GM21528 (cell line): ENCODE data around the gene LIPM.

ENCODE experiments used
- ATAC-seq: cut with Tn5 transposase; IDR thresholded peaks from one replicate; pipeline ENCODE4 v1.9.1; 2021; ENCODE audit warnings: mild to moderate bottlenecking, moderate library complexity; ENCODE audit not compliant: unreplicated experiment, low FRiP score

The LIPM gene

GRCh38 chr10:88802523-88803285 lies at the start of gene LIPM:
Gene LIPM (plus strand): TSS chr10:88802730. CDS start chr10:88802897, 167 bp downstream.
- ATAC-seq, result no peak

- ATAC-seq, result no peak
These were observed 48.2 kb upstream of the LIPM start for GRCh38 chr10:88754287-88754686.

- ATAC-seq, result no peak
These were observed 46.8 kb upstream of the LIPM start for GRCh38 chr10:88755753-88756152.

GRCh38 chr10:88756660-88757059 lies 45.9 kb upstream of the LIPM start:
- no peak for ATAC-seq

GRCh38 chr10:88759366-88760101 lies 43.0 kb upstream of the LIPM start, which contains the start of gene LIPN:
Gene LIPN (plus strand): TSS chr10:88760020. CDS start chr10:88761406, 1,386 bp downstream.
- ATAC-seq, result no peak

- no peak for ATAC-seq
These were observed 39.6 kb upstream of the LIPM start for GRCh38 chr10:88762906-88763305.

- ATAC-seq, result no peak
These were observed 39.1 kb upstream of the LIPM start for GRCh38 chr10:88763441-88763840.

GRCh38 chr10:88764110-88764509 lies 38.4 kb upstream of the LIPM start:
- ATAC-seq, result no peak

GRCh38 chr10:88765816-88766215 lies 36.7 kb upstream of the LIPM start:
- no peak for ATAC-seq

GRCh38 chr10:88769384-88769783 lies 33.1 kb upstream of the LIPM start:
- no peak for ATAC-seq

- no peak for ATAC-seq
These were observed 21.3 kb upstream of the LIPM start for GRCh38 chr10:88781206-88781605.

GRCh38 chr10:88782222-88782621 lies 20.3 kb upstream of the LIPM start:
- no peak for ATAC-seq

GRCh38 chr10:88783724-88784123 lies 18.8 kb upstream of the LIPM start:
- ATAC-seq, result no peak

GRCh38 chr10:88786032-88786770 lies 16.3 kb upstream of the LIPM start:
- ATAC-seq, result no peak

- no peak for ATAC-seq
These were observed 15.1 kb upstream of the LIPM start for GRCh38 chr10:88787463-88787862.

- no peak for ATAC-seq
These were observed 13.6 kb upstream of the LIPM start for GRCh38 chr10:88788924-88789323.

GRCh38 chr10:88791924-88792323 lies 10.6 kb upstream of the LIPM start:
- ATAC-seq, result no peak

GRCh38 chr10:88792661-88793060 lies 9.9 kb upstream of the LIPM start:
- no peak for ATAC-seq

- no peak for ATAC-seq
These were observed 8.7 kb upstream of the LIPM start for GRCh38 chr10:88793712-88794299.

- no peak for ATAC-seq
These were observed 7.8 kb upstream of the LIPM start for GRCh38 chr10:88794731-88795130.
